ENCODE results near the gene CHST7. TPM values are rescaled to one million over a fixed set of nuclear protein-coding genes. Genes with fewer than 3 reads are reported as not detected.

The CHST7 gene
- total RNA-seq, 4 donors from 2014 or later: 12.1 to 22.3 (median 18.3) TPM

DNA sequence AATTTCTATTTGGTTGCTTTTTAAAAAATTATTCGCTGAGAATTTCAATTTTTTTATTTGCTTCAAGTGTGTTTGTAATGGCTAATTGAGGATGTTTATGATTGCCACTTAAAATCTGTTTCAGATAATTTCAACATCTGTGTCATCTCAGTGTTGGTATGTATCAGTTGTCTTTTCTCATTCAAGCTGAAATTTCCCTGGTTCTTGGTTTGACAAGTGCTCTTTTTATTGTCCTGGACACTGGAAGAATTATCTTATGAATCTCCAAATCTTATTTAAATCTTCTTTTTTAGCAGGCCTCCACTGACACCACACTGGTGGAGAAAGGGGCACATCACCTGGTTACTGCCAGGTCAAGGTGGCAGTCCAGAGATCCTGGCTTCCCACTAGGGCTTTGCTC is 21.5 kb downstream of the CHST7 start:
- no peaks in the 10 kb centered on the region for H3K4me1 ChIP-seq
- H3K27ac ChIP-seq: no peak overlapping the region
- no peak for ATAC-seq
- H3K4me3 ChIP-seq: no peak overlapping the region
- no peaks in the 10 kb centered on the region for H3K9me3 ChIP-seq
- WGBS, 2 donors (ENCODE audit: low coverage in 1 of 2): 50 to 100% methylated on average over 1 of the region's 1 CpG
- H3K36me3 ChIP-seq: no peaks in the 10 kb centered on the region
- H3K27me3 ChIP-seq: no peaks in the 10 kb centered on the region
- TF ChIP-seq, protein P1, sequence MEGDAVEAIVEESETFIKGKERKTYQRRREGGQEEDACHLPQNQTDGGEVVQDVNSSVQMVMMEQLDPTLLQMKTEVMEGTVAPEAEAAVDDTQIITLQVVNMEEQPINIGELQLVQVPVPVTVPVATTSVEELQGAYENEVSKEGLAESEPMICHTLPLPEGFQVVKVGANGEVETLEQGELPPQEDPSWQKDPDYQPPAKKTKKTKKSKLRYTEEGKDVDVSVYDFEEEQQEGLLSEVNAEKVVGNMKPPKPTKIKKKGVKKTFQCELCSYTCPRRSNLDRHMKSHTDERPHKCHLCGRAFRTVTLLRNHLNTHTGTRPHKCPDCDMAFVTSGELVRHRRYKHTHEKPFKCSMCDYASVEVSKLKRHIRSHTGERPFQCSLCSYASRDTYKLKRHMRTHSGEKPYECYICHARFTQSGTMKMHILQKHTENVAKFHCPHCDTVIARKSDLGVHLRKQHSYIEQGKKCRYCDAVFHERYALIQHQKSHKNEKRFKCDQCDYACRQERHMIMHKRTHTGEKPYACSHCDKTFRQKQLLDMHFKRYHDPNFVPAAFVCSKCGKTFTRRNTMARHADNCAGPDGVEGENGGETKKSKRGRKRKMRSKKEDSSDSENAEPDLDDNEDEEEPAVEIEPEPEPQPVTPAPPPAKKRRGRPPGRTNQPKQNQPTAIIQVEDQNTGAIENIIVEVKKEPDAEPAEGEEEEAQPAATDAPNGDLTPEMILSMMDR (IDR thresholded peaks at IDR 0.05): no peak
- TF ChIP-seq POLR2A (IDR thresholded peaks at IDR 0.05) (no peak), POLR2AphosphoS5 (IDR thresholded peaks at IDR 0.05) (no peak), EP300 (IDR thresholded peaks at IDR 0.05) (no peak)

DNA sequence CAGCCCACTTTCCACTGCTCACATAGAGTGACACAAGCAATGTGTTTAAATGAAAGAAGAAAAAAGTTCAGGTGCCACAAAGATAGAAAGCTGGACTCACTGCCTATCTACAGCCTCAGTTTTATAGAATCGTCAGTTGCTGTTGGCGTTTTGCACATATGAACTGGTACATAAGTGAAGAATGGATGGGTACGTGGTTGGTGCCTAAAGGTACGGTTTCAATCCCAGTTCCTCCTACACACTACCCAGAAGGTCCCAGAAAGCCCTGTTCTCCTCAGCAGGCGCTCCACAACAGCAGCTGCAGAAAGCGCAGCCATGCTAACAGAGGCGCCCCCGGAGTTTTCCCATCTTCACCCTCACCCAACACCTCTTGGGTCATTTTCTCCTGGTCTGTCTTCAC is 23.6 kb downstream of the CHST7 start:
- Histone ChIP-seq H3K4me1 (no peaks in the 10 kb centered on the region), H3K27me3 (no peaks in the 10 kb centered on the region), H3K4me3 (no peak overlapping the region), H3K36me3 (no peaks in the 10 kb centered on the region), H3K9me3 (no peaks in the 10 kb centered on the region), H3K27ac (no peak overlapping the region)
- TF ChIP-seq EP300 (IDR thresholded peaks at IDR 0.05) (no peak), POLR2A (IDR thresholded peaks at IDR 0.05) (no peak), POLR2AphosphoS5 (IDR thresholded peaks at IDR 0.05) (no peak)
- TF ChIP-seq, protein P1 (IDR thresholded peaks at IDR 0.05): no peak
- ATAC-seq: no peak
- WGBS, 2 donors (ENCODE audit: low coverage in 1 of 2): 76 to 90% methylated on average over 6 to 8 of the region's 8 CpGs

DNA sequence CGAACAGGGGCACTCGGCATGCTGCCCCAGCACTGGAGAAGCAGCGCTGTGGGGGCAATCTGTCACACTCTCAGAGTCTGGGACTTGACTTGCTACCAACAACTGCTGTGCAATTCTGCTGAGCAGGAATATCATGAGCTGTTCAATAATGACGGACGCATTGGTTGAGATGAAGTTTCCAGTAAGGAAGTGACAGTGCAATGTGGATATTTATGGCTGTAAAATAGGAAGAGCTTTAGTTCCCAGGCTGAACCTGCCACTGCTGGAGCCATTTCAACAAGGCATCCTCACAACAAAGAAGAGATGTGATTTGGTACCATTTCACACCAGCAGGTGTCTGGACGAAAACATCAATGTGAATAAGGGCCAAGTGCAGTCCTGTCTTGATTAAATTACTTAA is 24.2 kb downstream of the CHST7 start:
- ATAC-seq: no peak
- H3K4me1 ChIP-seq: no peaks in the 10 kb centered on the region
- no peaks in the 10 kb centered on the region for H3K36me3 ChIP-seq
- H3K9me3 ChIP-seq: no peaks in the 10 kb centered on the region
- H3K4me3 ChIP-seq: no peak overlapping the region
- WGBS, 2 donors (ENCODE audit: low coverage in 1 of 2): 73 to 77% methylated on average over 3 of the region's 6 CpGs
- H3K27me3 ChIP-seq: no peaks in the 10 kb centered on the region
- TF ChIP-seq POLR2AphosphoS5 (IDR thresholded peaks at IDR 0.05) (no peak), EP300 (IDR thresholded peaks at IDR 0.05) (no peak), POLR2A (IDR thresholded peaks at IDR 0.05) (no peak)
- TF ChIP-seq, protein P1 (IDR thresholded peaks at IDR 0.05): no peak
- no peak overlapping the region for H3K27ac ChIP-seq

DNA sequence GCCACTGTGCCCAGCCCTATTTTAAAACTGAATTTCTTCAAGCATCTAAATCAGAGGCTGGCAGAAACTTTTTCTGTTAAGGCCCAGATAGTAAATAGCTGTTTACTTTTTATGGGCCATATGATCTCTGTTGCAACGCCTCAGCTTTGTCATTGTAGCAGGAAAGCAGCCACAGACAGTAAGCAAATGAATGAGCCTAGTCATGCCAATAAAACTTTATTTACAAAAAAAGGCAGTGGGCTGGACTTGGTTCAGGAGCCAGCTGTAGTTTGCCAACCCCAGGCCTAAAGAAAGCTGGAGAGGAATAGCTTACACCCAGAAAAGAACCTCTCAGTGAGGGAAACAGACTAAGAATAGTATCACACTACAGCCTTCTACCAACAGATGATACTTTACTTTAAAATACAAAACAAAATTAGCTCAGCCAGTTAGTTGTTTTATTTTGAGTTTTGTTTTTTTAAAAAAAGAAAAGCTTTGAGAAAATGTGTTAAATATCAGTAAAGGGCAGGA is 25.5 kb downstream of the CHST7 start:
- Histone ChIP-seq H3K27me3 (no peaks in the 10 kb centered on the region), H3K9me3 (no peaks in the 10 kb centered on the region), H3K4me1 (no peaks in the 10 kb centered on the region), H3K36me3 (no peaks in the 10 kb centered on the region), H3K27ac (no peak overlapping the region), H3K4me3 (no peak overlapping the region)
- TF ChIP-seq, protein P1 (IDR thresholded peaks at IDR 0.05): no peak
- no peak for ATAC-seq
- 0% methylated on average over 1 of the region's 1 CpG; no CpG with 5 or more reads in 1 of the 2 donors for WGBS, 2 donors (ENCODE audit: low coverage in 1 of 2)

DNA sequence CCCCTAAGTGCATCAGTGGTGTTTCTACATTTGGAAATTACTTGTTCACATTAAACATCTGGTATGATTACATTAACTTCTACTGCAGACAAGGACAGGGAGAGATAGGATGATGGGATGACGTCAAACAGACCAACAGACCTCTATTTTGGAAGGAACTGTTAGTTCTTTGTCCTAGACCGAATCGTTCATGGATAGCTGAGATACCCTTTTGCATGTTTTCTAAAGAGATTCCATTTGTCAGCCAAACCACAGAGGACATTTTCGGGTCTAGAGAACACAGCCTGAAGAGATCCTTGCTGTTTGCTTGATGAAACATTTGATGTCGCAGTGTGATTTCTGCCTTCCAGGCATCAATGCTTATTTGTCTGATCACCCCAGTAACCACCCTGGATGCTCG is 27.7 kb downstream of the CHST7 start:
- H3K36me3 ChIP-seq: no peaks in the 10 kb centered on the region
- no peak overlapping the region for H3K4me3 ChIP-seq
- TF ChIP-seq POLR2A (IDR thresholded peaks at IDR 0.05) (no peak), EP300 (IDR thresholded peaks at IDR 0.05) (no peak), POLR2AphosphoS5 (IDR thresholded peaks at IDR 0.05) (no peak)
- TF ChIP-seq, protein P1 (IDR thresholded peaks at IDR 0.05): no peak
- no peaks in the 10 kb centered on the region for H3K9me3 ChIP-seq
- H3K4me1 ChIP-seq: no peaks in the 10 kb centered on the region
- ATAC-seq: no peak
- no peak overlapping the region for H3K27ac ChIP-seq
- WGBS, 2 donors (ENCODE audit: low coverage in 1 of 2): 25 to 67% methylated on average over 3 to 5 of the region's 6 CpGs
- no peaks in the 10 kb centered on the region for H3K27me3 ChIP-seq

All from gastroesophageal sphincter (tissue), 4 donors.